Left ventricle myocardium inferior (tissue), 1 donor: Measurements from ENCODE around the gene GPC5. TPM values are rescaled to one million over a fixed set of nuclear protein-coding genes. Genes with fewer than 3 reads are reported as not detected.

Experiments
- DNase-seq: peaks from one replicate; pipeline ENCODE4 v3.0.0-alpha.2; 2020
- H3K27ac ChIP-seq: fragments of 200-600 bp; replicated peaks from 2 replicates; pipeline ENCODE4 v1.8.0; 2021
- H3K27me3 ChIP-seq: fragments of 200-600 bp; 2 replicates; pipeline ENCODE4 v1.8.0; 2021; ENCODE audit warnings: low read depth
- H3K36me3 ChIP-seq: fragments of 200-600 bp; 2 replicates; pipeline ENCODE4 v1.8.0; 2021
- H3K4me1 ChIP-seq: fragments of 200-600 bp; 2 replicates; pipeline ENCODE4 v1.8.0; 2021
- H3K4me3 ChIP-seq: fragments of 200-600 bp; 2 replicates; pipeline ENCODE4 v1.8.0; 2021; ENCODE audit warnings: mild to moderate bottlenecking, moderate library complexity
- H3K9me3 ChIP-seq: fragments of 200-600 bp; replicated peaks from 2 replicates; pipeline ENCODE4 v1.8.0; 2021
- CTCF ChIP-seq: fragments of 200-600 bp; IDR thresholded peaks from 2 replicates; pipeline ENCODE4 v1.8.0; 2021; ENCODE audit warnings: antibody characterized with exemption, mild to moderate bottlenecking, borderline replicate concordance
- intact Hi-C: fragments of 100-400 bp; cut with micrococcal nuclease; formaldehyde crosslinking; loops from one replicate; pipeline ENCODE4 v1.11.0; 2022
- total RNA-seq: library from RNA; stranded (reverse); fragmentation: NEBNext Ultra II Directional; extraction: Animal tissue kit (Norgen Biotek cat#: 25700); gene quantifications from one replicate; pipeline ENCODE4 v1.2.1, GENCODE V29; 2021
- donor health status: DM: no; HTN: yes; CAD: no; lungs with severe emphysema.

GPC5 gene
- total RNA-seq, 1 donor from 2014 or later, result 1.5 TPM

- intact Hi-C loops, result no loop called here
- DNase-seq, result no peak
- no peaks in the 10 kb centered on the region for H3K36me3 ChIP-seq
Observed at GRCh38 chr13:91464336-91464735, 65.9 kb downstream of the GPC5 start.

GRCh38 chr13:91467236-91467635 lies 68.8 kb downstream of the GPC5 start:
- no peak overlapping the region for H3K27ac ChIP-seq
- no peak overlapping the region for H3K4me3 ChIP-seq
- TF ChIP-seq CTCF, result no peak
- H3K9me3 ChIP-seq, result no peaks in the 10 kb centered on the region
- intact Hi-C loops, result no loop called here
- H3K36me3 ChIP-seq, result no peaks in the 10 kb centered on the region
- H3K4me1 ChIP-seq, result no peaks in the 10 kb centered on the region
- no peaks in the 10 kb centered on the region for H3K27me3 ChIP-seq
- no peak for DNase-seq

More at GRCh38 chr13:91464336-91464735, 65.9 kb downstream of the GPC5 start:
- TF ChIP-seq CTCF, result no peak
- H3K27me3 ChIP-seq, result no peaks in the 10 kb centered on the region
- no peak overlapping the region for H3K4me3 ChIP-seq
- H3K4me1 ChIP-seq, result no peaks in the 10 kb centered on the region
- no peaks in the 10 kb centered on the region for H3K9me3 ChIP-seq
- no peak overlapping the region for H3K27ac ChIP-seq

GRCh38 chr13:91468301-91468700 lies 69.9 kb downstream of the GPC5 start:
- Histone ChIP-seq H3K4me3 (no peak overlapping the region), H3K36me3 (no peaks in the 10 kb centered on the region), H3K27me3 (no peaks in the 10 kb centered on the region), H3K4me1 (no peaks in the 10 kb centered on the region), H3K9me3 (no peaks in the 10 kb centered on the region), H3K27ac (no peak overlapping the region)
- TF ChIP-seq CTCF, result no peak
- intact Hi-C loops, result no loop called here
- DNase-seq, result no peak

- intact Hi-C loops, result no loop called here
- H3K4me3 ChIP-seq, result no peak overlapping the region
Observed at GRCh38 chr13:91470084-91470621, 71.7 kb downstream of the GPC5 start.

GRCh38 chr13:91470681-91471080 lies 72.3 kb downstream of the GPC5 start:
- Histone ChIP-seq H3K9me3 (no peaks in the 10 kb centered on the region), H3K27me3 (no peaks in the 10 kb centered on the region)
- TF ChIP-seq CTCF, result no peak

More at GRCh38 chr13:91470084-91470621, 71.7 kb downstream of the GPC5 start:
- Histone ChIP-seq H3K4me1 (no peaks in the 10 kb centered on the region), H3K27ac (no peak overlapping the region), H3K9me3 (no peaks in the 10 kb centered on the region), H3K36me3 (no peaks in the 10 kb centered on the region), H3K27me3 (no peaks in the 10 kb centered on the region)
- DNase-seq, result no peak
- TF ChIP-seq CTCF, result no peak

GRCh38 chr13:91482427-91482826 lies 84.0 kb downstream of the GPC5 start:
- no peaks in the 10 kb centered on the region for H3K27me3 ChIP-seq
- DNase-seq, result no peak
- H3K36me3 ChIP-seq, result no peaks in the 10 kb centered on the region
- no peak for TF ChIP-seq CTCF
- H3K9me3 ChIP-seq, result no peaks in the 10 kb centered on the region
- intact Hi-C loops, result no loop called here
- no peak overlapping the region for H3K4me3 ChIP-seq
- H3K4me1 ChIP-seq, result no peaks in the 10 kb centered on the region
- no peak overlapping the region for H3K27ac ChIP-seq

More at GRCh38 chr13:91470681-91471080, 72.3 kb downstream of the GPC5 start:
- H3K36me3 ChIP-seq, result no peaks in the 10 kb centered on the region
- intact Hi-C loops, result no loop called here
- no peak overlapping the region for H3K27ac ChIP-seq
- no peak for DNase-seq
- H3K4me3 ChIP-seq, result no peak overlapping the region
- no peaks in the 10 kb centered on the region for H3K4me1 ChIP-seq
